ENCODE data around the gene NPAS3. TPM values are rescaled to one million over a fixed set of nuclear protein-coding genes. Genes with fewer than 3 reads are reported as not detected.

The NPAS3 gene
- total RNA-seq, 1 experiment from 2014 or later: not detected

DNA sequence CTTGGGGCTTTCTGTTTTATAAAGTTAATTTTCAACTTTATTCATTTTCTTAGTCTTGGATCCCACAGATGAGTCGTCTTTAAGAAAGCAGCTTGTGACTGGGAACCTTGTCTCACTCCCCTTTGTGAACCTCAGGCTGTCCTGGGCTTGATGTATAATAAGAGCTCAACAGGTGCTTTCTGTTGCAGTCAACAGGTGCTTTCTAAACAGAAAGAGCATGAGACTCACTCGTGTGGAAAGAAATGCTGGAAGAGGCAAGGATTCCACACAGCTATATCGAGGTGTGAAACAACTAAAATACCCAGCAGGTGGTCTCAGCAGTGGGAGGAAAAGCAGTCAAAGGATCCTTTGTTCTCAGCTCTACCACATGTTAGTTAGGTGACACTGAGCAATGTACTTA is 613.3 kb downstream of the NPAS3 start:
- ChIA-PET RAD21 (ENCODE audit: low non-redundant PET in 1 of 2, low total read pairs in 2 of 2, uncharacterized antibody in 2 of 2, unreplicated experiment in 2 of 2) (no interaction called here), POLR2A (no interaction called here)

DNA sequence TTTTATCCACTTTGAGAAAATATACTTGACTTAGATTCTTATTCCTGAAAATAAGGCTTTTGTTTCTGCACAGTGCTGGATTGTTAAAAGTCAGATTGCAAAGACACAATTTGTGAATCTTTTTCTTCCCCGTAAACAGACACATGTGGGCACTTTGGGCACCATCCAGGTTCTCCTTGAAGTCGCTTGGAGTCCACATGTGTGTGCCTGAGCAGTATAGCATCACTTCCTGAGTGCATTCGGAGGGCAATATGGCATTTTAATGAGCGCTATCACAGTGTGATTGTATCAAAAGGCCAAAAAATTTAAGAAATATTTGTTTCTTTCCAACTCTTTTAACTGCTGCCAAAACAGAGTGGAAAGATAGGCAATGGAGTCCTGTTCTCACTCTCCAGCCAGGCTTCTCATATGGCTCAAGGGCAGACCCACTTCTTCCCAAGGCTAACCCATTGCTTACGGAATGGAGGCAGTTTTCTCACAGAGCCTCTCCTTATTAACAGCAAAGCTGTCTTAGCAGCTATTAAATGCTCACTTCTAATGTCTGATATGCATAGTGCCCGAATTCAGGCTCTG is 615.1 kb downstream of the NPAS3 start:
- intact Hi-C loops (cut with micrococcal nuclease): no loop called here
- Histone ChIP-seq H3K9me2 (ENCODE audit: insufficient read depth) (no peaks in the 10 kb centered on the region), H3K27ac (ENCODE audit: low read depth, low read length) (no peak overlapping the region), H3K4me2 (ENCODE audit: low read length) (no peak overlapping the region), H2AFZ (ENCODE audit: low read depth, low read length, poor library complexity, severe bottlenecking) (no peak overlapping the region), H3K36me3 (ENCODE audit: control insufficient read depth in 1 of 2, insufficient read depth in 2 of 2, low read length in 2 of 2) (no peaks in the 10 kb centered on the region), H3K79me2 (ENCODE audit: insufficient read depth, low read length) (no peaks in the 10 kb centered on the region), H3K9ac (ENCODE audit: low read length) (no peak overlapping the region), H3K4me3 (replicated peaks in 1 of 2; ENCODE audit: low read depth in 1 of 2, low read length in 2 of 2) (no peak overlapping the region), H3K27me3 (ENCODE audit: insufficient read depth, low read length) (no peaks in the 10 kb centered on the region), H4K20me1 (ENCODE audit: insufficient read depth) (no peaks in the 10 kb centered on the region), H3K4me1 (ENCODE audit: control insufficient read depth in 1 of 2, insufficient read depth in 2 of 2, low read length in 2 of 2) (no peaks in the 10 kb centered on the region), H3K9me3 (ENCODE audit: control insufficient read depth in 1 of 2, insufficient read depth in 1 of 2, low read depth in 1 of 2, low read length in 2 of 2) (no peaks in the 10 kb centered on the region)
- TF ChIP-seq ELF1 (IDR thresholded peaks at IDR 0.05; ENCODE audit: borderline replicate concordance, low read depth): no peak
- ChIA-PET POLR2A (no interaction called here), CTCF (no interaction called here), RAD21 (ENCODE audit: low non-redundant PET in 1 of 2, low total read pairs in 2 of 2, uncharacterized antibody in 2 of 2, unreplicated experiment in 2 of 2) (no interaction called here)
- no TSS peak for BruUV-seq (replicated peaks)
- no peak for ATAC-seq
- no peak for DNase-seq (ENCODE audit: low read depth, low spot score)

More for the DNA sequence above, 613.3 kb downstream of the NPAS3 start:
- Histone ChIP-seq H2AFZ (ENCODE audit: low read depth, low read length, poor library complexity, severe bottlenecking) (no peak overlapping the region), H3K4me2 (ENCODE audit: low read length) (no peak overlapping the region), H3K79me2 (ENCODE audit: insufficient read depth, low read length) (no peaks in the 10 kb centered on the region), H3K4me3 (replicated peaks in 1 of 2; ENCODE audit: low read depth in 1 of 2, low read length in 2 of 2) (no peak overlapping the region), H3K27me3 (ENCODE audit: insufficient read depth, low read length) (no peaks in the 10 kb centered on the region), H3K9me3 (ENCODE audit: control insufficient read depth in 1 of 2, insufficient read depth in 1 of 2, low read depth in 1 of 2, low read length in 2 of 2) (no peaks in the 10 kb centered on the region), H3K9me2 (ENCODE audit: insufficient read depth) (no peaks in the 10 kb centered on the region), H3K9ac (ENCODE audit: low read length) (no peak overlapping the region), H3K36me3 (ENCODE audit: control insufficient read depth in 1 of 2, insufficient read depth in 2 of 2, low read length in 2 of 2) (no peaks in the 10 kb centered on the region), H3K27ac (ENCODE audit: low read depth, low read length) (no peak overlapping the region), H3K4me1 (ENCODE audit: control insufficient read depth in 1 of 2, insufficient read depth in 2 of 2, low read length in 2 of 2) (no peaks in the 10 kb centered on the region), H4K20me1 (ENCODE audit: insufficient read depth) (no peaks in the 10 kb centered on the region)
- TF ChIP-seq EGR1 (IDR thresholded peaks at IDR 0.05; ENCODE audit: low read depth) (no peak), POLR2A (IDR thresholded peaks at IDR 0.05; ENCODE audit: borderline replicate concordance, extremely low read depth, insufficient read depth, insufficient read length) (no peak), SP1 (IDR thresholded peaks at IDR 0.05; ENCODE audit: low read depth) (no peak), CBX3 (IDR thresholded peaks at IDR 0.05; ENCODE audit: low read depth) (no peak), ELF1 (IDR thresholded peaks at IDR 0.05; ENCODE audit: borderline replicate concordance, low read depth) (no peak)
- TF ChIP-seq, protein P1, sequence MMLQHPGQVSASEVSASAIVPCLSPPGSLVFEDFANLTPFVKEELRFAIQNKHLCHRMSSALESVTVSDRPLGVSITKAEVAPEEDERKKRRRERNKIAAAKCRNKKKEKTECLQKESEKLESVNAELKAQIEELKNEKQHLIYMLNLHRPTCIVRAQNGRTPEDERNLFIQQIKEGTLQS (IDR thresholded peaks at IDR 0.05): no peak
- TF ChIP-seq, protein P2, sequence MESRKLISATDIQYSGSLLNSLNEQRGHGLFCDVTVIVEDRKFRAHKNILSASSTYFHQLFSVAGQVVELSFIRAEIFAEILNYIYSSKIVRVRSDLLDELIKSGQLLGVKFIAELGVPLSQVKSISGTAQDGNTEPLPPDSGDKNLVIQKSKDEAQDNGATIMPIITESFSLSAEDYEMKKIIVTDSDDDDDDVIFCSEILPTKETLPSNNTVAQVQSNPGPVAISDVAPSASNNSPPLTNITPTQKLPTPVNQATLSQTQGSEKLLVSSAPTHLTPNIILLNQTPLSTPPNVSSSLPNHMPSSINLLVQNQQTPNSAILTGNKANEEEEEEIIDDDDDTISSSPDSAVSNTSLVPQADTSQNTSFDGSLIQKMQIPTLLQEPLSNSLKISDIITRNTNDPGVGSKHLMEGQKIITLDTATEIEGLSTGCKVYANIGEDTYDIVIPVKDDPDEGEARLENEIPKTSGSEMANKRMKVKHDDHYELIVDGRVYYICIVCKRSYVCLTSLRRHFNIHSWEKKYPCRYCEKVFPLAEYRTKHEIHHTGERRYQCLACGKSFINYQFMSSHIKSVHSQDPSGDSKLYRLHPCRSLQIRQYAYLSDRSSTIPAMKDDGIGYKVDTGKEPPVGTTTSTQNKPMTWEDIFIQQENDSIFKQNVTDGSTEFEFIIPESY (IDR thresholded peaks at IDR 0.05; ENCODE audit: extremely low read depth, insufficient replicate concordance, low read length): no peak
- intact Hi-C loops (cut with micrococcal nuclease): no loop called here
- no peak for ATAC-seq
- DNase-seq (ENCODE audit: low read depth, low spot score): no peak
- CTCF ChIA-PET: no interaction called here
- BruUV-seq (replicated peaks): no TSS peak
